Heart left ventricle (tissue), 16 donors: Measurements from ENCODE around the gene KLHL29. TPM values are rescaled to one million over a fixed set of nuclear protein-coding genes. Genes with fewer than 3 reads are reported as not detected.

Source experiments
- ATAC-seq, 4 donors: fragments of 200-7000 bp; cut with Tn5 transposase; one replicate each; pipeline ENCODE4 v1.9.1; 2020 to 2022; ENCODE audit warnings: moderate library complexity in 4 of 4, mild to moderate bottlenecking in 3 of 4, moderate number of reproducible peaks in 1 of 4
- DNase-seq, 5 donors: peaks; one replicate each; pipeline ENCODE4 v3.0.0-alpha.2; 2020
- H3K27ac ChIP-seq, 12 donors: fragments of 200-600 bp; sonication (generic) in 4 of 12; one replicate each; pipeline versions ENCODE4 v1.5.0 to v1.8.0; 2016 to 2022; ENCODE audit warnings: mild to moderate bottlenecking in 2 of 12
- H3K27me3 ChIP-seq, 9 donors: fragments of 200-600 bp; sonication (generic) in 2 of 9; one replicate each; pipeline versions ENCODE4 v1.5.1 to v1.8.0; 2016 to 2022; ENCODE audit warnings: mild to moderate bottlenecking in 3 of 9
- H3K36me3 ChIP-seq, 9 donors: fragments of 200-600 bp; sonication (generic) in 2 of 9; one replicate each; pipeline versions ENCODE4 v1.5.0 to v1.8.0; 2018 to 2022; ENCODE audit warnings: mild to moderate bottlenecking in 2 of 9
- H3K4me1 ChIP-seq, 12 donors: fragments of 200-600 bp; sonication (generic) in 4 of 12; one replicate each; pipeline versions ENCODE4 v1.5.0 to v1.8.0; 2016 to 2022; ENCODE audit warnings: mild to moderate bottlenecking in 3 of 12
- H3K4me3 ChIP-seq, 12 donors: fragments of 200-600 bp; sonication (generic) in 4 of 12; one replicate each; pipeline versions ENCODE4 v1.5.0 to v1.8.0; 2017 to 2022; ENCODE audit warnings: mild to moderate bottlenecking in 9 of 12, moderate library complexity in 4 of 12
- H3K9me3 ChIP-seq, 12 donors: fragments of 200-600 bp; sonication (generic) in 4 of 12; one replicate each; pipeline versions ENCODE4 v1.5.0 to v1.8.0; 2016 to 2022; ENCODE audit warnings: mild to moderate bottlenecking in 1 of 12
- POLR2A ChIP-seq, 2 donors: fragments of 450-650 bp; IDR thresholded peaks; one replicate each; pipeline ENCODE4 v1.6.1; 2017; ENCODE audit warnings: antibody characterized with exemption in 2 of 2, mild to moderate bottlenecking in 2 of 2, moderate library complexity in 2 of 2
- WGBS, 4 donors: extraction: QIAGEN DNeasy Blood & Tissue Kit in 2 of 4; methylation state at CpG; one replicate each; pipeline versions ENCODE4 v1.1.5 to v1.1.7; 2013 to 2018; 5-methylcytosine and 5-hydroxymethylcytosine counted together
- intact Hi-C, 10 donors: fragments of 100-400 bp; cut with DNase I; formaldehyde crosslinking; loops; one replicate each; pipeline versions ENCODE4 v1.11.1 to v1.14.2; 2022
- polyA plus RNA-seq, 2 donors: library from polyadenylated mRNA; stranded (reverse); fragments of 200-250 nt; gene quantifications; one replicate each; pipeline ENCODE4 v1.2.3, GENCODE V29; 2013
- total RNA-seq, 9 donors: library from RNA; depleted of rRNA in 2 of 9; stranded (reverse); fragments of >200 nt in 2 of 9; fragmentation: NEBNext Ultra II Directional in 3 of 9; extraction: Animal tissue kit (Norgen Biotek cat#: 25700) in 3 of 9; gene quantifications; one replicate each; pipeline versions ENCODE4 v1.1.0 to v1.2.4, GENCODE V29; 2016 to 2023
- TF ChIP-seq, protein P1 (sequence below), 12 donors: fragments of 200-600 bp; sonication (generic) in 4 of 12; IDR thresholded peaks; one replicate each; pipeline versions ENCODE4 v1.5.0 to v1.8.0; 2018 to 2022; ENCODE audit warnings: antibody characterized with exemption in 12 of 12, mild to moderate bottlenecking in 5 of 12
- donor health status: ischemic (EF 13 %, LVEDD 7.1; RV severe dilation, severe dysfunction).
- donor health status: healthy with polysubstance abuse.
- donor health status: DM: no; HTN: yes; CAD: no.
- donor health status: DM: no; HTN: no; CAD: no.
- donor health status: ischemic (EF 25% LVEDD 6.9; RV normal size, moderate dysfunction).
- donor health status: ischemic (EF 25% LVEDD 5.7; RV mildly dilated, moderate dysfunction).
- donor health status: healthy.
- donor health status: DM: yes; HTN: yes; CAD: no.
- donor health status: ischemic (EF 35%, LVEDD 5.7; RV mildly dilated, moderate dysfunction).
- donor health status: nonischemic (EF 11% LVEDD 7.7; RV severe dilation, severe dysfunction).
- donor health status: DM: yes; HTN: yes; CAD: no.
- donor health status: PGD.
- donor health status: ischemic (EF 29% LVEDD 5.4; RV normal size, mild dysfunction).
- donor health status: nonischemic (EF 23%, LVEDD 6.1; RV moderate dilation, normal function).

Gene KLHL29
- total and polyA plus RNA-seq, 11 donors, result 0.74 to 2.7 (median 1.1) TPM

DNA sequence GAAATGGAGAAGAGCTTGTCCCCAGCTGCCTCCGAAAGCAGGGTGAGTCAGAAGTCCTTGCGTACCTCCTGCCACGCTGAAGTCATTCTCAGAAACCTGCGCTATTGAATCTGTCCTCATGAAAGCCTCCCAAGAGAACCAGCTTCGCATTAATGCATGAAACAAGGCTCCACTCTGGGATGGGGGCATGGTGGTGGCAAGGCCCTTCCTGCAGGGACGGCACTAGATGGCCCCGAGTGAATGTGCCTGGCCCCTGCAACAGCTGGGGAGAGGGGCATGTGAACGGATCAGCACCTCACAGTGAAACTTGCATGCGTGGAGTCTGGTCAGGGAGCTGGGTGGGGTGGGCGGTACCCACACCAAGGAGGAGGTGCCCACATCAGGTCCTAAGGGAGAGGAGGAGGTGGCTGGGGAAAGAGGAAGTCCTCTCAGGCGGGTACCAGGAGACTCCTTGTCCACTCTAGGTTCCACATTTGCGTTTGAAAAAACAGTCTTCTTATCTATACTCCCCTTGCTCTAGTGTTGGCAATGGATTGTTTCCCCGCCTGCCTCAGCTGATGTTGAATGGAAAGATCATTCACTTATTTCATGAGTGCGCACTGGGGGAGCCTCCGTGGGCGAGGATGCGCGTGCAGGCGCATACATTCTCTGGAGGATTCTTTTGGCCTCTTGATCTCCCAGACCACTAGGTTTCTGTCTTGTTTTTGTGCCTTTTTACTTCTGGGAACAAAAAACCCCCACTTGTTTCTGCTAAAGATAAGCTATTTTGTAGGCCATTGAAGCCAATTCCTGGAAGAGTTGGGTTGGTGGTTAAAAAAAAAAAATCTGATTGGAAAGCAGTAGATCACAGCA lies 104.7 kb downstream of the KLHL29 start:
- Histone ChIP-seq H3K4me1 (peaks cover 0 to 30% (median 0%) of the 10 kb centered on the region in 12 donors), H3K27ac (peak overlapping the region in 1 of 12 donors; percentile 9), H3K9me3 (no peaks in the 10 kb centered on the region), H3K4me3 (no peak overlapping the region), H3K36me3 (no peaks in the 10 kb centered on the region), H3K27me3 (peaks cover 0 to 8% (median 0%) of the 10 kb centered on the region in 9 donors)
- ATAC-seq (no peak), DNase-seq (no peak)
- intact Hi-C loops, result no loop called here
- 77 to 85% (median 82%) methylated on average over 19 of the region's 19 CpGs for WGBS, 4 donors
- no peak for TF ChIP-seq POLR2A (IDR thresholded peaks at IDR 0.05)
- TF ChIP-seq, protein P1, sequence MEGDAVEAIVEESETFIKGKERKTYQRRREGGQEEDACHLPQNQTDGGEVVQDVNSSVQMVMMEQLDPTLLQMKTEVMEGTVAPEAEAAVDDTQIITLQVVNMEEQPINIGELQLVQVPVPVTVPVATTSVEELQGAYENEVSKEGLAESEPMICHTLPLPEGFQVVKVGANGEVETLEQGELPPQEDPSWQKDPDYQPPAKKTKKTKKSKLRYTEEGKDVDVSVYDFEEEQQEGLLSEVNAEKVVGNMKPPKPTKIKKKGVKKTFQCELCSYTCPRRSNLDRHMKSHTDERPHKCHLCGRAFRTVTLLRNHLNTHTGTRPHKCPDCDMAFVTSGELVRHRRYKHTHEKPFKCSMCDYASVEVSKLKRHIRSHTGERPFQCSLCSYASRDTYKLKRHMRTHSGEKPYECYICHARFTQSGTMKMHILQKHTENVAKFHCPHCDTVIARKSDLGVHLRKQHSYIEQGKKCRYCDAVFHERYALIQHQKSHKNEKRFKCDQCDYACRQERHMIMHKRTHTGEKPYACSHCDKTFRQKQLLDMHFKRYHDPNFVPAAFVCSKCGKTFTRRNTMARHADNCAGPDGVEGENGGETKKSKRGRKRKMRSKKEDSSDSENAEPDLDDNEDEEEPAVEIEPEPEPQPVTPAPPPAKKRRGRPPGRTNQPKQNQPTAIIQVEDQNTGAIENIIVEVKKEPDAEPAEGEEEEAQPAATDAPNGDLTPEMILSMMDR (IDR thresholded peaks at IDR 0.05), result no peak

DNA sequence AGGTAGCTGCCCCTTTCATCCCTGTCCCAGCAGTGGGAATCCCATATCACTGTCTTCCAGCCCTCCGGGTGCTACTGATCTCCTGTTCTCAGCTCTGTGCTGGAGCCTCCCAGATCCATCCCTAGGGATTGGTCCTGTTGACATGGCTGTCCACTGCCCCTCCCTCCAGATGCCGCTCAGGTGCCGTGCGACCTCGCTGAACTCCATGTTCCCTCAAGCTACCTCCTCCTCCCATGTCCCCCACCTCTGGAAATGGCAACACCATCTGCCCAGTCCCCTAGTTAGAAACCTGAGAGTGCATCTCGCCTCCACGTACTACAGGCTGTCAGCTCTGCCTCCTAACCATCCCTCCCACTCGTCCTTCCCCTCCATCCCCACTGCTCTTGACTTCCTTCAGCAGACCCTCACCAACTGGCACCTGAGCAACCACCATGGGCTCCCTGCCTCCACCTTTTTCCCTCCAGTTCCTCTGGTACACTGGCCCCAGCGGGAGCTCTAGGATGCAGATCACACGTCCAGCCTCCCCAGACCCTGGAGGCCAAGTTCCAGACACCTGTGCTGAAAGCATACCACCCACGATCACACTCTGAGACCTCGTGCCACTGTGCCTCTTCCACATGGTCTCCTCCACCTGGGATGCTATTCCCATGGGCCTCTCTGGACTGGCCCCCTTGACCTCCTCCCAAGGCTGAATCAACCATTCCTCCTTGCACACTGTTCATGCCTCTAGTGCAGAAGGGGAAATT lies 106.8 kb downstream of the KLHL29 start:
- DNase-seq, result no peak
- Histone ChIP-seq H3K27ac (no peak overlapping the region), H3K9me3 (no peaks in the 10 kb centered on the region), H3K36me3 (no peaks in the 10 kb centered on the region), H3K4me1 (peaks cover 0 to 45% (median under 1%) of the 10 kb centered on the region in 12 donors), H3K4me3 (no peak overlapping the region), H3K27me3 (peaks cover 0 to 12% (median 0%) of the 10 kb centered on the region in 9 donors)
- intact Hi-C loops, result no loop called here
- ATAC-seq, result no peak
- TF ChIP-seq, protein P1 (IDR thresholded peaks at IDR 0.05), result no peak
- TF ChIP-seq POLR2A (IDR thresholded peaks at IDR 0.05), result no peak
- 91 to 95% (median 94%) methylated on average over 12 of the region's 12 CpGs for WGBS, 4 donors

DNA sequence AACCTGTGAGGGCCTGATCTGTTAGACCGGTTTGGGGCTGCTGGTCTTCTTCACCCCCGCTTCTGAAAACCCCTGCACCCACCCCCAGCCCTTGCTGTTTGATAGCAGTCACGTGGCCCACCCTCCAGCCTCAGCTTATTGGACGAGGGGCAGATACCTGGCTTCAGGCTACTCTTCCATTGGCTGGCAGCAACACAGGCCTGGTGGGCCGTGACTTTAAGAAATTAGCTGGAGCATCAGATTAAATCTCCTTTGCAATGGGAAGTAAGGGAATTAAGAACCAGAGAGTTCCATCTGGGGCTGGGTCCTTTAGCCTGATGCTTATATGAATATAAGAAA lies 107.3 kb downstream of the KLHL29 start:
- Histone ChIP-seq H3K36me3 (no peaks in the 10 kb centered on the region), H3K27me3 (peaks cover 0 to 12% (median 0%) of the 10 kb centered on the region in 9 donors), H3K9me3 (no peaks in the 10 kb centered on the region), H3K4me3 (no peak overlapping the region), H3K27ac (no peak overlapping the region), H3K4me1 (peaks cover 0 to 43% (median under 1%) of the 10 kb centered on the region in 12 donors)
- DNase-seq, result no peak
- TF ChIP-seq, protein P1 (IDR thresholded peaks at IDR 0.05), result no peak
- no peak for TF ChIP-seq POLR2A (IDR thresholded peaks at IDR 0.05)
- WGBS, 4 donors, result 72 to 93% (median 84%) methylated on average over 5 of the region's 5 CpGs
- ATAC-seq, result no peak
- intact Hi-C loops, result no loop called here

DNA sequence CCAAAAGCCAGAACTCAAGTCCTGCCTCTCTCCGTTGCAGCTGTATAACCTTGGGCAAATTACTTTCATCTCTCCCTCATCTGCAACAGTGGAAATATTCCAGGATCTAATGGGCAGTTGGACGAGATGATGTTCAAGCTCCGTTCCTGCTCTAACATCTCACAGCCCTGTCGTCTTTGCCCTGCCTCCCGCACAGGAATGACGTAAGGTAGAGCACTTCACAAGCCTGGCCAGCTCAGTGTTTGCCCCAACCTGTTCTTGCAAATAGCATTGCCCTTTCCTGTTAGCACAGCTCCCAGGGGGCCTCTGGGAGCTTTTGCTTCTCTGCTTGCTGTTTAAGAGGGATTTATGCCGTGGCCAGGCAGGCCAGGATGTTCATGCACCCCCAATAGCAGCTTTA lies 107.9 kb downstream of the KLHL29 start:
- Histone ChIP-seq H3K27ac (no peak overlapping the region), H3K4me3 (no peak overlapping the region), H3K36me3 (no peaks in the 10 kb centered on the region), H3K4me1 (peaks cover 0 to 47% (median 3%) of the 10 kb centered on the region in 12 donors), H3K9me3 (no peaks in the 10 kb centered on the region), H3K27me3 (peaks cover 0 to 12% (median 0%) of the 10 kb centered on the region in 9 donors)
- DNase-seq (no peak), ATAC-seq (no peak)
- TF ChIP-seq, protein P1 (IDR thresholded peaks at IDR 0.05), result no peak
- no peak for TF ChIP-seq POLR2A (IDR thresholded peaks at IDR 0.05)
- 79 to 88% (median 86%) methylated on average over 7 of the region's 7 CpGs for WGBS, 4 donors
- intact Hi-C loops, result no loop called here
